Smooth muscle cell (in vitro differentiated cells): ENCODE results near the gene NR2F1. TPM values are rescaled to one million over a fixed set of nuclear protein-coding genes. Genes with fewer than 3 reads are reported as not detected.

Experiments used
- DNase-seq: peaks from one replicate; lab custom pipeline; 2025; ENCODE audit not compliant: unreplicated experiment; lab: John Stamatoyannopoulos, UW
- H2AFZ ChIP-seq: fragments of 200-600 bp; sonication (generic); 2 replicates; pipeline ENCODE4 v1.6.0; 2016; ENCODE audit warnings: antibody characterized with exemption, low read depth, mild to moderate bottlenecking
- H3F3A ChIP-seq: fragments of 200-600 bp; sonication (generic); 2 replicates; pipeline ENCODE4 v1.6.0; 2017; ENCODE audit warnings: antibody characterized with exemption, low read depth
- H3K27ac ChIP-seq: fragments of 200-600 bp; sonication (generic); 2 replicates; pipeline ENCODE4 v1.5.1; 2016; ENCODE audit warnings: low read depth, mild to moderate bottlenecking
- H3K27me3 ChIP-seq: fragments of 200-600 bp; sonication (generic); 2 replicates; pipeline ENCODE4 v1.6.1; 2016; ENCODE audit warnings: low read depth, mild to moderate bottlenecking
- H3K36me3 ChIP-seq: fragments of 200-600 bp; sonication (generic); 2 replicates; pipeline ENCODE4 v1.5.1; 2016; ENCODE audit warnings: low read depth
- H3K4me1 ChIP-seq: fragments of 200-600 bp; sonication (generic); 2 replicates; pipeline ENCODE4 v1.5.1; 2016; ENCODE audit warnings: low read depth
- H3K4me2 ChIP-seq: fragments of 200-600 bp; sonication (generic); 2 replicates; pipeline ENCODE4 v1.6.0; 2016; ENCODE audit warnings: mild to moderate bottlenecking
- H3K4me3 ChIP-seq: fragments of 200-600 bp; sonication (generic); 2 replicates; pipeline ENCODE4 v1.5.1; 2016; ENCODE audit warnings: mild to moderate bottlenecking
- H3K79me2 ChIP-seq: fragments of 200-600 bp; sonication (generic); 2 replicates; pipeline ENCODE4 v1.6.0; 2016; ENCODE audit warnings: low read depth, mild to moderate bottlenecking
- H3K9ac ChIP-seq: fragments of 200-600 bp; sonication (generic); 2 replicates; pipeline ENCODE4 v1.6.0; 2016; ENCODE audit warnings: low read depth
- H3K9me3 ChIP-seq: fragments of 200-600 bp; sonication (generic); replicated peaks from 2 replicates; pipeline ENCODE4 v1.5.1; 2016; ENCODE audit warnings: low read depth
- H4K20me1 ChIP-seq: fragments of 200-600 bp; sonication (generic); 2 replicates; pipeline ENCODE4 v1.6.0; 2016; ENCODE audit warnings: low read depth
- WGBS: methylation state at CpG from one replicate; pipeline ENCODE4 v1.1.7; 2016; ENCODE audit warnings: low lambda C conversion rate; 5-methylcytosine and 5-hydroxymethylcytosine counted together
- polyA plus RNA-seq: library from polyadenylated mRNA; unstranded; fragments of >200 nt; fragmentation: Nextera tagmentation; extraction: Ambion mirVana; gene quantifications from 2 replicates; pipeline ENCODE4 v1.2.1, GENCODE V29; 2016
- total RNA-seq: library from RNA; depleted of rRNA; stranded (reverse); fragments of >200 nt; gene quantifications from 2 replicates; pipeline ENCODE4 v1.2.3, GENCODE V29; 2014
- TF ChIP-seq, protein P1 (sequence below): fragments of 200-600 bp; sonication (generic); IDR thresholded peaks from 2 replicates; pipeline ENCODE4 v1.5.1; 2017; ENCODE audit warnings: borderline replicate concordance, mild to moderate bottlenecking, antibody characterized with exemption; ENCODE audit not compliant: insufficient read depth, poor library complexity, severe bottlenecking

The NR2F1 gene
- total and polyA plus RNA-seq, 2 experiments from 2014 or later: 6.0 to 8.2 TPM

GRCh38 chr5:93591323-93591945, 8.4 kb downstream of the NR2F1 start:
- Histone ChIP-seq H3K27ac (no peak overlapping the region), H3F3A (no peaks in the 10 kb centered on the region), H2AFZ (no peak overlapping the region), H4K20me1 (peaks cover 81% of the 10 kb centered on the region), H3K9ac (no peak overlapping the region), H3K27me3 (peaks cover 98% of the 10 kb centered on the region), H3K36me3 (peaks cover 10% of the 10 kb centered on the region), H3K4me2 (no peak overlapping the region), H3K79me2 (peaks cover 4% of the 10 kb centered on the region), H3K4me3 (no peak overlapping the region), H3K9me3 (no peaks in the 10 kb centered on the region), H3K4me1 (peaks cover 32% of the 10 kb centered on the region)
- no peak for DNase-seq
- TF ChIP-seq, protein P1, sequence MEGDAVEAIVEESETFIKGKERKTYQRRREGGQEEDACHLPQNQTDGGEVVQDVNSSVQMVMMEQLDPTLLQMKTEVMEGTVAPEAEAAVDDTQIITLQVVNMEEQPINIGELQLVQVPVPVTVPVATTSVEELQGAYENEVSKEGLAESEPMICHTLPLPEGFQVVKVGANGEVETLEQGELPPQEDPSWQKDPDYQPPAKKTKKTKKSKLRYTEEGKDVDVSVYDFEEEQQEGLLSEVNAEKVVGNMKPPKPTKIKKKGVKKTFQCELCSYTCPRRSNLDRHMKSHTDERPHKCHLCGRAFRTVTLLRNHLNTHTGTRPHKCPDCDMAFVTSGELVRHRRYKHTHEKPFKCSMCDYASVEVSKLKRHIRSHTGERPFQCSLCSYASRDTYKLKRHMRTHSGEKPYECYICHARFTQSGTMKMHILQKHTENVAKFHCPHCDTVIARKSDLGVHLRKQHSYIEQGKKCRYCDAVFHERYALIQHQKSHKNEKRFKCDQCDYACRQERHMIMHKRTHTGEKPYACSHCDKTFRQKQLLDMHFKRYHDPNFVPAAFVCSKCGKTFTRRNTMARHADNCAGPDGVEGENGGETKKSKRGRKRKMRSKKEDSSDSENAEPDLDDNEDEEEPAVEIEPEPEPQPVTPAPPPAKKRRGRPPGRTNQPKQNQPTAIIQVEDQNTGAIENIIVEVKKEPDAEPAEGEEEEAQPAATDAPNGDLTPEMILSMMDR: no peak
- 67% methylated on average over 4 of the region's 4 CpGs for WGBS

DNA sequence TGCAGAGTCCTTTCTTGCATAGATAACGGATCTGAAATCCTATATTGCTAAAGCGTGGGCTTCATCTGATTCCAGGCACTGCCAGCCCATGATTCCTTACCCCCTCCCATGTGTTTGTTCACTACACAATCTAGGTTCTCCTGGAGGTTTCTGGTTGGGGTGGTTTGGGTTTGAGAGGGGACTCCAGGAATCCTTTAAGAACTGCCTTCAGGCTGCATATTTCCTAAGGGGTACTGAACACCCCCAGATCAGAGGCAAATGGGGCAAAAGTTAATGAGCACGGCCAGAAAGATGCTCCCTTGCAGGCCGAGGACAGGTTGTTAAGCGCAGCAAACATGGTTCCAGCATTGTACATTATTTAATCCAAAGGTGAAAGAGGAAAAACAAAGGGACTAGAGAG, 9.9 kb downstream of the NR2F1 start:
- H3K9ac ChIP-seq: no peak overlapping the region
- no peaks in the 10 kb centered on the region for H3F3A ChIP-seq
- TF ChIP-seq, protein P1: no peak
- no peak overlapping the region for H2AFZ ChIP-seq
- peaks cover 25% of the 10 kb centered on the region for H3K4me1 ChIP-seq
- H3K4me2 ChIP-seq: no peak overlapping the region
- WGBS: 46% methylated on average over 5 of the region's 5 CpGs
- H3K27me3 ChIP-seq: peaks cover 98% of the 10 kb centered on the region
- peaks cover 10% of the 10 kb centered on the region for H3K36me3 ChIP-seq
- no peak overlapping the region for H3K27ac ChIP-seq
- DNase-seq: no peak
- no peak overlapping the region for H3K4me3 ChIP-seq
- peaks cover 4% of the 10 kb centered on the region for H3K79me2 ChIP-seq
- H3K9me3 ChIP-seq: no peaks in the 10 kb centered on the region
- peaks cover 66% of the 10 kb centered on the region for H4K20me1 ChIP-seq

GRCh38 chr5:93593476-93594131, 10.6 kb downstream of the NR2F1 start:
- no peaks in the 10 kb centered on the region for H3F3A ChIP-seq
- no peaks in the 10 kb centered on the region for H3K9me3 ChIP-seq
- H3K36me3 ChIP-seq: peaks cover 10% of the 10 kb centered on the region
- H3K27ac ChIP-seq: no peak overlapping the region
- H3K9ac ChIP-seq: no peak overlapping the region
- H3K79me2 ChIP-seq: peaks cover 4% of the 10 kb centered on the region
- no peak overlapping the region for H2AFZ ChIP-seq
- TF ChIP-seq, protein P1: no peak
- no peak overlapping the region for H3K4me3 ChIP-seq
- WGBS: 35% methylated on average over 30 of the region's 30 CpGs
- H3K4me2 ChIP-seq: no peak overlapping the region
- peaks cover 22% of the 10 kb centered on the region for H3K4me1 ChIP-seq
- H3K27me3 ChIP-seq: peaks cover 100% of the 10 kb centered on the region
- H4K20me1 ChIP-seq: peaks cover 63% of the 10 kb centered on the region
- DNase-seq: no peak
